Fibroblast of lung (primary cell): ENCODE measurements around the gene MORN4. TPM values are rescaled to one million over a fixed set of nuclear protein-coding genes. Genes with fewer than 3 reads are reported as not detected.

Experiments used
- DNase-seq, 2 donors: peaks; one replicate each; pipeline versions ENCODE4 v3.0.0 to v3.0.0-alpha.2; 2010; ENCODE audit warnings: low read depth in 2 of 2
- H2AFZ ChIP-seq: 2 replicates; pipeline ENCODE4 v1.5.1; 2012; ENCODE audit warnings: low read length, control low read depth, inconsistent platforms
- H3K27ac ChIP-seq: 2 replicates; pipeline ENCODE4 v1.5.1; 2011; ENCODE audit warnings: low read length, control low read depth; ENCODE audit not compliant: insufficient read depth
- H3K27me3 ChIP-seq: 2 replicates; pipeline ENCODE4 v1.5.1; 2011; ENCODE audit warnings: mild to moderate bottlenecking, low read length; ENCODE audit not compliant: control insufficient read depth, insufficient read depth
- H3K36me3 ChIP-seq: 2 replicates; pipeline ENCODE4 v1.5.1; 2011; ENCODE audit warnings: low read length; ENCODE audit not compliant: control insufficient read depth, insufficient read depth
- H3K4me1 ChIP-seq: 2 replicates; pipeline ENCODE4 v1.5.1; 2011; ENCODE audit warnings: low read length; ENCODE audit not compliant: control insufficient read depth, insufficient read depth; ENCODE audit errors: extremely low read depth
- H3K4me2 ChIP-seq: 2 replicates; pipeline ENCODE4 v1.5.1; 2011; ENCODE audit warnings: low read length, control low read depth; ENCODE audit not compliant: insufficient read depth; ENCODE audit errors: extremely low read depth
- H3K4me3 ChIP-seq, 4 experiments: fragments of 200-600 bp in 1 of 4; sonication (generic) in 1 of 4; replicated peaks in 1 of 4; 2 replicates each; pipeline ENCODE4 v1.5.1; 2011 to 2016; ENCODE audit warnings: low read length in 4 of 4, low read depth in 3 of 4, mild to moderate bottlenecking in 3 of 4, control low read depth in 2 of 4, inconsistent platforms in 1 of 4, mixed read lengths in 1 of 4; ENCODE audit not compliant: insufficient read depth in 1 of 4; ENCODE audit errors: control extremely low read depth in 1 of 4
- H3K79me2 ChIP-seq: 2 replicates; pipeline ENCODE4 v1.5.1; 2012; ENCODE audit warnings: mild to moderate bottlenecking, low read length, inconsistent platforms; ENCODE audit not compliant: control insufficient read depth, insufficient read depth
- H3K9ac ChIP-seq: 2 replicates; pipeline ENCODE4 v1.5.1; 2011; ENCODE audit warnings: mild to moderate bottlenecking, low read length, control low read depth; ENCODE audit not compliant: insufficient read depth
- H3K9me3 ChIP-seq: 2 replicates; pipeline ENCODE4 v1.5.1; 2012; ENCODE audit warnings: low read depth, low read length; ENCODE audit not compliant: control insufficient read depth, insufficient read depth
- H4K20me1 ChIP-seq: 2 replicates; pipeline ENCODE4 v1.5.1; 2011; ENCODE audit warnings: low read length; ENCODE audit not compliant: control insufficient read depth, insufficient read depth; ENCODE audit errors: extremely low read depth
- EZH2 ChIP-seq: IDR thresholded peaks from 2 replicates; pipeline ENCODE4 v1.5.1; 2012; ENCODE audit warnings: low read length, control low read depth, mild to moderate bottlenecking; ENCODE audit errors: missing control alignments
- polyA plus RNA-seq, 2 donors: library from polyadenylated mRNA; depleted of rRNA in 1 of 2; stranded (reverse) in 1 of 2; unstranded in 1 of 2; fragments of >200 nt; gene quantifications; 2 replicates each; pipeline ENCODE4 v1.2.1, GENCODE V29; 2011 to 2012; ENCODE audit warnings: missing spikeins in 1 of 2
- total RNA-seq: library from RNA; depleted of rRNA; stranded (reverse); fragments of >200 nt; gene quantifications from 2 replicates; pipeline ENCODE4 v1.2.1, GENCODE V29; 2014
- TF ChIP-seq, protein P1 (sequence below), 2 donors: IDR thresholded peaks in 1 of 2; conservative IDR thresholded peaks in 1 of 2; 1 replicate in 1 of 2; 2 replicates in 1 of 2; pipeline ENCODE4 v1.5.1; 2011 to 2012; ENCODE audit warnings: low read length in 2 of 2, control low read depth in 1 of 2, inconsistent platforms in 1 of 2, low read depth in 1 of 2, mild to moderate bottlenecking in 1 of 2

Gene MORN4
- total and polyA plus RNA-seq, 2 donors (not counting 1 experiment from before 2014, with no cell fraction given), result 13.2 to 13.4 TPM

DNA sequence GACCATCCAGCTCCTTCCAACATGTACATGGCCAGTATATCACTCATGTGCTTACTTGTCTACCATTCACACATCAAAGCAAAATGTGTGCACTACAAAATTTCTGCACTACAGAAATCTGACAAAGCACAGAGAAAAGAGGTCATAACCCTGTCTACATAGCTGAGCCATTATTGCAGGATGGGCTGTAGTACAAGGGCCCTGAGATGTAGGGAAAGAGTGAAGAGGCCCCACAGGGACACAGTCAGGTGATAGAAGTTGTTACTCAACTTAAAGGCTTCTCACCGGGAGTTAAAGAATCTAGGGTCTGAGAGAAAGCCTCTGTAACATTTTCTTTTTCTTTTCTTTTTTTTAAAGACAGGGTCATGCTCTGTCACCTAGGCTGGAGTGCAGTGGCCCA, 36.3 kb upstream of the MORN4 start:
- no peak for TF ChIP-seq EZH2
- TF ChIP-seq, protein P1, sequence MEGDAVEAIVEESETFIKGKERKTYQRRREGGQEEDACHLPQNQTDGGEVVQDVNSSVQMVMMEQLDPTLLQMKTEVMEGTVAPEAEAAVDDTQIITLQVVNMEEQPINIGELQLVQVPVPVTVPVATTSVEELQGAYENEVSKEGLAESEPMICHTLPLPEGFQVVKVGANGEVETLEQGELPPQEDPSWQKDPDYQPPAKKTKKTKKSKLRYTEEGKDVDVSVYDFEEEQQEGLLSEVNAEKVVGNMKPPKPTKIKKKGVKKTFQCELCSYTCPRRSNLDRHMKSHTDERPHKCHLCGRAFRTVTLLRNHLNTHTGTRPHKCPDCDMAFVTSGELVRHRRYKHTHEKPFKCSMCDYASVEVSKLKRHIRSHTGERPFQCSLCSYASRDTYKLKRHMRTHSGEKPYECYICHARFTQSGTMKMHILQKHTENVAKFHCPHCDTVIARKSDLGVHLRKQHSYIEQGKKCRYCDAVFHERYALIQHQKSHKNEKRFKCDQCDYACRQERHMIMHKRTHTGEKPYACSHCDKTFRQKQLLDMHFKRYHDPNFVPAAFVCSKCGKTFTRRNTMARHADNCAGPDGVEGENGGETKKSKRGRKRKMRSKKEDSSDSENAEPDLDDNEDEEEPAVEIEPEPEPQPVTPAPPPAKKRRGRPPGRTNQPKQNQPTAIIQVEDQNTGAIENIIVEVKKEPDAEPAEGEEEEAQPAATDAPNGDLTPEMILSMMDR (conservative IDR thresholded peaks at IDR 0.05 in 1 of 2, IDR thresholded peaks at IDR 0.05 in 1 of 2; ENCODE audit: low read depth in 1 of 2, low read length in 2 of 2), result no peak
- no peak for DNase-seq
- Histone ChIP-seq H3K27ac (no peak overlapping the region), H3K4me1 (no peaks in the 10 kb centered on the region), H2AFZ (no peak overlapping the region), H4K20me1 (no peaks in the 10 kb centered on the region), H3K4me3 (no peak overlapping the region), H3K9ac (no peak overlapping the region), H3K4me2 (no peak overlapping the region), H3K79me2 (no peaks in the 10 kb centered on the region), H3K36me3 (peaks cover 13% of the 10 kb centered on the region), H3K9me3 (no peaks in the 10 kb centered on the region), H3K27me3 (no peaks in the 10 kb centered on the region)

GRCh38 chr10:97667463-97667862, 34.2 kb upstream of the MORN4 start:
- Histone ChIP-seq H3K9me3 (no peaks in the 10 kb centered on the region), H3K27ac (no peak overlapping the region), H3K4me3 (no peak overlapping the region), H3K27me3 (no peaks in the 10 kb centered on the region), H3K4me2 (no peak overlapping the region), H3K9ac (no peak overlapping the region), H3K36me3 (peaks cover 13% of the 10 kb centered on the region), H4K20me1 (no peaks in the 10 kb centered on the region), H3K4me1 (no peaks in the 10 kb centered on the region), H2AFZ (no peak overlapping the region), H3K79me2 (no peaks in the 10 kb centered on the region)
- no peak for DNase-seq
- TF ChIP-seq, protein P1 (conservative IDR thresholded peaks at IDR 0.05 in 1 of 2, IDR thresholded peaks at IDR 0.05 in 1 of 2; ENCODE audit: low read depth in 1 of 2, low read length in 2 of 2), result no peak
- TF ChIP-seq EZH2, result no peak

DNA sequence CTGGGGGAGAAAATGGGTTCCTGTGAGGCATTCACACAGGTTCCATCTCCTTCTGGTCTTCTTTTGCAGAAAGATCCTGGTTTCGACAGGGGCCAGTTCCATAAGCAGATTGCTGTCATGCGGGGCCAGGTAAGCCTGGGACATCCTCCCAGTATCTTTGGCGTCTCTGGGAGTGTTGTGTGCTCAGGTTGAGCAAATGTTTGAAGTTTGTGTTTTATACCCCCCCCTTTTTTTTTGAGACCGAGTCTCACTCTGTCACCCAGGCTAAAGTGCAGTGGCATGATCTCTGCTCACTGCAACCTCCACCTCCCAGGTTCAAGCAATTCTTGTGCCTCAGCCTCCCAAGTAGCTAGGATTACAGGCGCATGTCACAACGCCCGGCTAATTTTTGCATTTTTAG, 33.7 kb upstream of the MORN4 start:
- peaks cover 13% of the 10 kb centered on the region for H3K36me3 ChIP-seq
- no peak for DNase-seq
- no peaks in the 10 kb centered on the region for H4K20me1 ChIP-seq
- no peaks in the 10 kb centered on the region for H3K4me1 ChIP-seq
- H3K4me2 ChIP-seq, result no peak overlapping the region
- TF ChIP-seq EZH2, result no peak
- TF ChIP-seq, protein P1 (conservative IDR thresholded peaks at IDR 0.05 in 1 of 2, IDR thresholded peaks at IDR 0.05 in 1 of 2; ENCODE audit: low read depth in 1 of 2, low read length in 2 of 2), result no peak
- no peaks in the 10 kb centered on the region for H3K79me2 ChIP-seq
- no peaks in the 10 kb centered on the region for H3K9me3 ChIP-seq
- no peak overlapping the region for H2AFZ ChIP-seq
- H3K9ac ChIP-seq, result no peak overlapping the region
- H3K4me3 ChIP-seq, result no peak overlapping the region
- no peak overlapping the region for H3K27ac ChIP-seq
- no peaks in the 10 kb centered on the region for H3K27me3 ChIP-seq
